Measurements from ENCODE around the gene FAM229B. TPM values are rescaled to one million over a fixed set of nuclear protein-coding genes. Genes with fewer than 3 reads are reported as not detected.
"Not testable (repeated sequence)": the region's sequence is repeated elsewhere in the genome, so short reads cannot be mapped to it uniquely, and the experiment has no call there.

Gene FAM229B
- polyA plus RNA-seq, 1 experiment: 55.0 TPM

DNA sequence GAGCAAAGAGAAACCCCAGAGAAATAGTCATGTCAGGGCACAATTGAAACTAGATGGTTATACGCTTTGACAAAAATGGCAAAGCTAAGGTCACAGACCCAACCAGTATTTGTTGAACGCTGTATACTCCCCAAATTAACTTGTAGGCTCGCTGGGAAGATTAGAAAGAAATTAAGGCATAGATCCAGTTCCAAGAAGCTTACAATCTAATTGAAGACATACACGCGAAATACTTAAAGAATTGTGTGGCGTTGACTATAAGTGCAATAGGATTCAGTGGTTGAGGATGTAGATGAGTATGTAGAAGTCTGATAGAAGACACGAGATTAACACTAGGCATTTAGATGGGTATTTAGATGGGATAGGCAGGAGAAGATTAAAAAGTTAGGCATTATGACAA lies 525 bp downstream of the FAM229B start:
- CTCF ChIA-PET: interaction anchor here (1.2 to 2.2 kb wide), 7 partner anchors 14 to 378 kb away, joined by 3 to 9 read pairs (median 7); no protein-coding TSS in a partner anchor
- no peaks in the 10 kb centered on the region for H3K27me3 ChIP-seq (ENCODE audit: control insufficient read depth, insufficient read depth, low read length)
- peak overlapping the region; percentile 76 for H3K27ac ChIP-seq (ENCODE audit: low read depth, low read length)
- H3K9me3 ChIP-seq (ENCODE audit: control insufficient read depth, insufficient read depth, low read length): no peaks in the 10 kb centered on the region
- no peak for DNase-seq (ENCODE audit: low read depth, low spot score)
- H3K4me3 ChIP-seq (ENCODE audit: low read depth, low read length): peak overlapping the region; percentile 84
- POLR2A ChIA-PET: interaction anchor here (0.6 kb wide), 2 partner anchors 504 to 1362 kb away, joined by 3 read pairs; no protein-coding TSS in a partner anchor
- TF ChIP-seq, protein P1, sequence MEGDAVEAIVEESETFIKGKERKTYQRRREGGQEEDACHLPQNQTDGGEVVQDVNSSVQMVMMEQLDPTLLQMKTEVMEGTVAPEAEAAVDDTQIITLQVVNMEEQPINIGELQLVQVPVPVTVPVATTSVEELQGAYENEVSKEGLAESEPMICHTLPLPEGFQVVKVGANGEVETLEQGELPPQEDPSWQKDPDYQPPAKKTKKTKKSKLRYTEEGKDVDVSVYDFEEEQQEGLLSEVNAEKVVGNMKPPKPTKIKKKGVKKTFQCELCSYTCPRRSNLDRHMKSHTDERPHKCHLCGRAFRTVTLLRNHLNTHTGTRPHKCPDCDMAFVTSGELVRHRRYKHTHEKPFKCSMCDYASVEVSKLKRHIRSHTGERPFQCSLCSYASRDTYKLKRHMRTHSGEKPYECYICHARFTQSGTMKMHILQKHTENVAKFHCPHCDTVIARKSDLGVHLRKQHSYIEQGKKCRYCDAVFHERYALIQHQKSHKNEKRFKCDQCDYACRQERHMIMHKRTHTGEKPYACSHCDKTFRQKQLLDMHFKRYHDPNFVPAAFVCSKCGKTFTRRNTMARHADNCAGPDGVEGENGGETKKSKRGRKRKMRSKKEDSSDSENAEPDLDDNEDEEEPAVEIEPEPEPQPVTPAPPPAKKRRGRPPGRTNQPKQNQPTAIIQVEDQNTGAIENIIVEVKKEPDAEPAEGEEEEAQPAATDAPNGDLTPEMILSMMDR (IDR thresholded peaks at IDR 0.05; ENCODE audit: low read depth, low read length): no peak

GRCh38 chr6:112096901-112097300 lies 9.5 kb downstream of the FAM229B start:
- Histone ChIP-seq H3K27me3 (ENCODE audit: control insufficient read depth, insufficient read depth, low read length) (no peaks in the 10 kb centered on the region), H3K4me3 (ENCODE audit: low read depth, low read length) (no peak overlapping the region), H3K27ac (ENCODE audit: low read depth, low read length) (no peak overlapping the region), H3K9me3 (ENCODE audit: control insufficient read depth, insufficient read depth, low read length) (no peaks in the 10 kb centered on the region)
- DNase-seq (ENCODE audit: low read depth, low spot score): no peak
- TF ChIP-seq, protein P1 (IDR thresholded peaks at IDR 0.05; ENCODE audit: low read depth, low read length): no peak
- POLR2A ChIA-PET: no interaction called here
- CTCF ChIA-PET: interaction anchor here (1.3 kb wide), 1 partner anchor 11 kb away, joined by 4 read pairs; no protein-coding TSS in a partner anchor

- no peak overlapping the region for H3K27ac ChIP-seq (ENCODE audit: low read depth, low read length)
- H3K4me3 ChIP-seq (ENCODE audit: low read depth, low read length): no peak overlapping the region
- no peak for DNase-seq (ENCODE audit: low read depth, low spot score)
- TF ChIP-seq, protein P1 (IDR thresholded peaks at IDR 0.05; ENCODE audit: low read depth, low read length): no peak
- POLR2A ChIA-PET: no interaction called here
- no peaks in the 10 kb centered on the region for H3K9me3 ChIP-seq (ENCODE audit: control insufficient read depth, insufficient read depth, low read length)
- CTCF ChIA-PET: interaction anchor here (0.6 kb wide), 1 partner anchor 336 kb away, joined by 3 read pairs; no protein-coding TSS in a partner anchor
- H3K27me3 ChIP-seq (ENCODE audit: control insufficient read depth, insufficient read depth, low read length): no peaks in the 10 kb centered on the region
Measured at GRCh38 chr6:112100561-112100960, 13.2 kb downstream of the FAM229B start.

DNA sequence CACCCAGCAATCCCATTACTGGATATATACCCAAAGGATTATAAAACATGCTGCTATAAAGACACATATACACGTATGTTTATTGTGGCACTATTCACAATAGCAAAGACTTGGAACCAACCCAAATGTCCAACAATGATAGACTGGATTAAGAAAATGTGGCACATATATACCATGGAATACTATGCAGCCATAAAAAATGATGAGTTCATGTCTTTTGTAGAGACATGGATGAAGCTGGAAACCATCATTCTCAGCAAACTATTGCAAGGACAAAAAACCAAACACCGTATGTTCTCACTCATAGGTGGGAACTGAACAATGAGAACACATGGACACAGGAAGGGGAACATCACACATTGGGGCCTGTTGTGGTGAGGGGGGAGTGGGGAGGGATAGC lies 18.6 kb downstream of the FAM229B start:
- H3K27me3 ChIP-seq (ENCODE audit: control insufficient read depth, insufficient read depth, low read length); H3K9me3 ChIP-seq (ENCODE audit: control insufficient read depth, insufficient read depth, low read length); POLR2A ChIA-PET; H3K27ac ChIP-seq (ENCODE audit: low read depth, low read length); DNase-seq (ENCODE audit: low read depth, low spot score); CTCF ChIA-PET; H3K4me3 ChIP-seq (ENCODE audit: low read depth, low read length): not testable (repeated sequence)

DNA sequence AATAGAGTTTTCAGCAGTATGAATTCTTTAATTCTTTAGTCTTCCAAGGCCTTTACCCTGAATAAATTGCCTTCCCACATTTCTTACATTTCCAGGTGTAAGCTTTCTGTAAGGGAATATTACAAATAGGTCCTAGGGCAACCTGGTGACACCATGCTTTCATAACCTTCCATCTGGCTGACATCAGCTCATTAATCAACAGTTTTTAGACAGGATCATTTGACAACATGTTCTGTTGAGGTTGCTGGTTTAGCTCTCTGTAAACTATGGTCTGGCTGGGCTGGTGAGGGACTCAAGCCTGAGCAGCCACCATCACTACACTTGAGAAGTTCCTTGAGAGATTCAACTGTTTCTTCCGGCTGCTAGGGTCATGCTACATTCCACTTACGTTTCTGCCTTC lies 19.2 kb downstream of the FAM229B start:
- POLR2A ChIA-PET: no interaction called here
- Histone ChIP-seq H3K27me3 (ENCODE audit: control insufficient read depth, insufficient read depth, low read length) (no peaks in the 10 kb centered on the region), H3K9me3 (ENCODE audit: control insufficient read depth, insufficient read depth, low read length) (no peaks in the 10 kb centered on the region), H3K4me3 (ENCODE audit: low read depth, low read length) (no peak overlapping the region), H3K27ac (ENCODE audit: low read depth, low read length) (no peak overlapping the region)
- DNase-seq (ENCODE audit: low read depth, low spot score): no peak
- TF ChIP-seq, protein P1 (IDR thresholded peaks at IDR 0.05; ENCODE audit: low read depth, low read length): no peak
- CTCF ChIA-PET: no interaction called here

GRCh38 chr6:112109262-112109661 lies 21.9 kb downstream of the FAM229B start:
- no peaks in the 10 kb centered on the region for H3K27me3 ChIP-seq (ENCODE audit: control insufficient read depth, insufficient read depth, low read length)
- no peaks in the 10 kb centered on the region for H3K9me3 ChIP-seq (ENCODE audit: control insufficient read depth, insufficient read depth, low read length)
- no peak overlapping the region for H3K4me3 ChIP-seq (ENCODE audit: low read depth, low read length)
- CTCF ChIA-PET: no interaction called here
- POLR2A ChIA-PET: no interaction called here
- TF ChIP-seq, protein P1 (IDR thresholded peaks at IDR 0.05; ENCODE audit: low read depth, low read length): no peak
- no peak for DNase-seq (ENCODE audit: low read depth, low spot score)
- H3K27ac ChIP-seq (ENCODE audit: low read depth, low read length): no peak overlapping the region

Data from AG04450 (cell line).